Rectal smooth muscle tissue (tissue), 1 donor: ENCODE measurements around the gene PXDN.

Experiments used
- H3K27ac ChIP-seq: one replicate; pipeline ENCODE4 v1.7.0; 2013; ENCODE audit warnings: low read depth, low read length, inconsistent platforms
- H3K27me3 ChIP-seq: one replicate; pipeline ENCODE4 v1.7.0; 2013; ENCODE audit warnings: low read length; ENCODE audit not compliant: control insufficient read depth, insufficient read depth
- H3K36me3 ChIP-seq: one replicate; pipeline ENCODE4 v1.7.0; 2013; ENCODE audit warnings: low read length; ENCODE audit not compliant: control insufficient read depth, insufficient read depth
- H3K4me1 ChIP-seq: one replicate; pipeline ENCODE4 v1.7.0; 2013; ENCODE audit warnings: low read length; ENCODE audit not compliant: control insufficient read depth, insufficient read depth
- H3K4me3 ChIP-seq: one replicate; pipeline ENCODE4 v1.7.0; 2013; ENCODE audit warnings: low read length
- H3K9ac ChIP-seq: one replicate; pipeline ENCODE4 v1.7.0; 2013; ENCODE audit warnings: low read length

PXDN gene

GRCh38 chr2:1606421-1607235 lies 137.7 kb downstream of the PXDN start:
- peaks cover 6% of the 10 kb centered on the region for H3K4me1 ChIP-seq

GRCh38 chr2:1606046-1606400 lies 138.3 kb downstream of the PXDN start:
- H3K9ac ChIP-seq: no peak overlapping the region
- no peaks in the 10 kb centered on the region for H3K36me3 ChIP-seq
- no peaks in the 10 kb centered on the region for H3K27me3 ChIP-seq
- H3K4me1 ChIP-seq: peaks cover 8% of the 10 kb centered on the region
- H3K27ac ChIP-seq: no peak overlapping the region
- no peak overlapping the region for H3K4me3 ChIP-seq

More at GRCh38 chr2:1606421-1607235, 137.7 kb downstream of the PXDN start:
- H3K27me3 ChIP-seq: no peaks in the 10 kb centered on the region
- H3K4me3 ChIP-seq: no peak overlapping the region
- no peaks in the 10 kb centered on the region for H3K36me3 ChIP-seq
- H3K9ac ChIP-seq: no peak overlapping the region
- H3K27ac ChIP-seq: no peak overlapping the region

- H3K9ac ChIP-seq: no peak overlapping the region
- no peaks in the 10 kb centered on the region for H3K27me3 ChIP-seq
- H3K4me3 ChIP-seq: no peak overlapping the region
- no peak overlapping the region for H3K27ac ChIP-seq
- no peaks in the 10 kb centered on the region for H3K36me3 ChIP-seq
- peaks cover 8% of the 10 kb centered on the region for H3K4me1 ChIP-seq
Measured at GRCh38 chr2:1605102-1606045, 138.9 kb downstream of the PXDN start.

- H3K4me1 ChIP-seq: peaks cover 8% of the 10 kb centered on the region
- no peak overlapping the region for H3K9ac ChIP-seq
- no peaks in the 10 kb centered on the region for H3K27me3 ChIP-seq
- no peaks in the 10 kb centered on the region for H3K36me3 ChIP-seq
- no peak overlapping the region for H3K27ac ChIP-seq
- H3K4me3 ChIP-seq: no peak overlapping the region
Measured at GRCh38 chr2:1603521-1603920, 140.8 kb downstream of the PXDN start.

- Histone ChIP-seq H3K36me3 (no peaks in the 10 kb centered on the region), H3K4me3 (no peak overlapping the region), H3K27me3 (no peaks in the 10 kb centered on the region), H3K27ac (no peak overlapping the region), H3K4me1 (peaks cover 8% of the 10 kb centered on the region), H3K9ac (no peak overlapping the region)
Measured at GRCh38 chr2:1603059-1603458, 141.3 kb downstream of the PXDN start.

- H3K4me1 ChIP-seq: peaks cover 8% of the 10 kb centered on the region
- no peak overlapping the region for H3K4me3 ChIP-seq
- no peak overlapping the region for H3K27ac ChIP-seq
Measured at GRCh38 chr2:1602278-1603010, 141.9 kb downstream of the PXDN start.

GRCh38 chr2:1601471-1602277 lies 142.6 kb downstream of the PXDN start:
- H3K4me3 ChIP-seq: no peak overlapping the region
- H3K36me3 ChIP-seq: no peaks in the 10 kb centered on the region
- H3K27ac ChIP-seq: no peak overlapping the region
- H3K27me3 ChIP-seq: no peaks in the 10 kb centered on the region
- H3K9ac ChIP-seq: no peak overlapping the region
- H3K4me1 ChIP-seq: peaks cover 8% of the 10 kb centered on the region

More at GRCh38 chr2:1602278-1603010, 141.9 kb downstream of the PXDN start:
- Histone ChIP-seq H3K9ac (no peak overlapping the region), H3K36me3 (no peaks in the 10 kb centered on the region), H3K27me3 (no peaks in the 10 kb centered on the region)

- Histone ChIP-seq H3K4me1 (peaks cover 8% of the 10 kb centered on the region), H3K9ac (no peak overlapping the region), H3K27me3 (no peaks in the 10 kb centered on the region), H3K4me3 (no peak overlapping the region), H3K27ac (no peak overlapping the region), H3K36me3 (no peaks in the 10 kb centered on the region)
Measured at GRCh38 chr2:1601067-1601412, 143.3 kb downstream of the PXDN start.

- H3K9ac ChIP-seq: no peak overlapping the region
- H3K27me3 ChIP-seq: no peaks in the 10 kb centered on the region
- H3K36me3 ChIP-seq: no peaks in the 10 kb centered on the region
- no peak overlapping the region for H3K4me3 ChIP-seq
- H3K4me1 ChIP-seq: peaks cover 8% of the 10 kb centered on the region
- H3K27ac ChIP-seq: no peak overlapping the region
Measured at GRCh38 chr2:1600191-1601066, 143.9 kb downstream of the PXDN start.

- Histone ChIP-seq H3K4me1 (peaks cover 7% of the 10 kb centered on the region), H3K27ac (no peak overlapping the region), H3K36me3 (no peaks in the 10 kb centered on the region), H3K9ac (no peak overlapping the region), H3K27me3 (no peaks in the 10 kb centered on the region), H3K4me3 (no peak overlapping the region)
Measured at GRCh38 chr2:1599301-1600085, 144.8 kb downstream of the PXDN start.
